Caki2 (cell line): Measurements from ENCODE around the gene ARMH4. TPM values are rescaled to one million over a fixed set of nuclear protein-coding genes. Genes with fewer than 3 reads are reported as not detected.

Source experiments
- DNase-seq: peaks from one replicate; pipeline ENCODE4 v3.0.0-alpha.2; 2015; ENCODE audit warnings: low read depth
- in situ Hi-C: cut with HindIII; loops from 2 replicates; pipeline ENCODE4 v1.10.0; 2016; ENCODE audit warnings: low sequenced_read_pairs, low pct_unique_long_range_greater_than_20kb, mixed read lengths
- total RNA-seq: library from RNA; depleted of rRNA; stranded (reverse); fragments of >200 nt; shearing (Covaris generic); gene quantifications from 2 replicates; pipeline ENCODE4 v1.2.3, GENCODE V29; 2014; ENCODE audit warnings: low replicate concordance

ARMH4 gene
- total RNA-seq, 1 experiment from 2014 or later: 0.10 TPM

GRCh38 chr14:58072288-58073071, 79.5 kb downstream of the ARMH4 start:
- peak; percentile 50 for DNase-seq
- in situ Hi-C loops: no loop called here

- in situ Hi-C loops: no loop called here
- DNase-seq: no peak
These were observed 80.7 kb downstream of the ARMH4 start for GRCh38 chr14:58071341-58071740.

GRCh38 chr14:58068306-58068705, 83.7 kb downstream of the ARMH4 start:
- DNase-seq: no peak
- in situ Hi-C loops: no loop called here

GRCh38 chr14:58066115-58066514, 85.9 kb downstream of the ARMH4 start:
- in situ Hi-C loops: no loop called here
- no peak for DNase-seq

- in situ Hi-C loops: no loop called here
- no peak for DNase-seq
These were observed 90.4 kb downstream of the ARMH4 start for GRCh38 chr14:58061581-58061980.

GRCh38 chr14:58060898-58061297, 91.1 kb downstream of the ARMH4 start:
- in situ Hi-C loops: no loop called here
- DNase-seq: no peak

GRCh38 chr14:58060077-58060476, 91.9 kb downstream of the ARMH4 start:
- in situ Hi-C loops: no loop called here
- DNase-seq: no peak

GRCh38 chr14:58059126-58059525, 92.9 kb downstream of the ARMH4 start:
- in situ Hi-C loops: no loop called here
- no peak for DNase-seq

- in situ Hi-C loops: no loop called here
These were observed 96.5 kb downstream of the ARMH4 start for GRCh38 chr14:58055497-58056010.

GRCh38 chr14:58054100-58054499, 97.9 kb downstream of the ARMH4 start:
- no peak for DNase-seq
- in situ Hi-C loops: no loop called here

More at GRCh38 chr14:58055497-58056010, 96.5 kb downstream of the ARMH4 start:
- no peak for DNase-seq

- in situ Hi-C loops: no loop called here
These were observed 103.8 kb downstream of the ARMH4 start for GRCh38 chr14:58048219-58048618.

GRCh38 chr14:58027904-58028303, 124.1 kb downstream of the ARMH4 start:
- no peak for DNase-seq
- in situ Hi-C loops: no loop called here

More at GRCh38 chr14:58048219-58048618, 103.8 kb downstream of the ARMH4 start:
- no peak for DNase-seq

GRCh38 chr14:58026967-58027366, 125.0 kb downstream of the ARMH4 start:
- in situ Hi-C loops: no loop called here
- DNase-seq: no peak

GRCh38 chr14:58026219-58026618, 125.8 kb downstream of the ARMH4 start:
- no peak for DNase-seq
- in situ Hi-C loops: no loop called here

GRCh38 chr14:58014778-58015177, 137.2 kb downstream of the ARMH4 start:
- no peak for DNase-seq
- in situ Hi-C loops: no loop called here

- in situ Hi-C loops: no loop called here
- no peak for DNase-seq
These were observed 149.4 kb downstream of the ARMH4 start for GRCh38 chr14:58002618-58003017.

GRCh38 chr14:57999979-58000378, 152.0 kb downstream of the ARMH4 start:
- no peak for DNase-seq
- in situ Hi-C loops: no loop called here

- in situ Hi-C loops: no loop called here
- no peak for DNase-seq
These were observed 152.5 kb downstream of the ARMH4 start for GRCh38 chr14:57999471-57999870.

- no peak for DNase-seq
- in situ Hi-C loops: no loop called here
These were observed 153.2 kb downstream of the ARMH4 start for GRCh38 chr14:57998766-57999165.

GRCh38 chr14:57991353-57991752, 160.7 kb downstream of the ARMH4 start:
- no peak for DNase-seq
- in situ Hi-C loops: no loop called here
